HL-60/S4 (cell line): Measurements from ENCODE around the gene TSPO2.

Experiments
- in situ Hi-C: fragments of 300-500 bp; cut with MboI; formaldehyde crosslinking; loops from 2 replicates; pipeline ENCODE4 v1.14.3; 2022; ENCODE audit warnings: low sequenced_read_pairs

The TSPO2 gene

DNA sequence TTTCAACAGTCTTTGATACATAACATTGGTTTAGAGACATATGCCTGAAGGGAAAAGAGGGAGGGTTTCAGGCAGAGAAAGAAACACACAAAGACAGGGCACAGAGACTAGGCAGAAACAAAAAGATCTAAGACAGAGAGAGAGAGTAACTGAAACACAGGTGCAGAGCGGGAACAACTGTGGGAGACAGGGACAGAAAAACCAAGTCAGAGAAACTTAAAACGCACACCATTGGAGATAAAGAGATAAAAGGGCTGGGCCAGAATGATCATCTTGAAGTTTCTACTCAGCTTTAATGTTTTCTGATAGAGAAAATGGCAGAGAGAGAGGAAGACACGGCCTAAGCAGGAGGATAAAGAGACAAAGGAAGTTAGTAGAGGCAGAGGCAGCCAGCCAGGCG, 15.0 kb upstream of the TSPO2 start:
- in situ Hi-C loops, result no loop called here

DNA sequence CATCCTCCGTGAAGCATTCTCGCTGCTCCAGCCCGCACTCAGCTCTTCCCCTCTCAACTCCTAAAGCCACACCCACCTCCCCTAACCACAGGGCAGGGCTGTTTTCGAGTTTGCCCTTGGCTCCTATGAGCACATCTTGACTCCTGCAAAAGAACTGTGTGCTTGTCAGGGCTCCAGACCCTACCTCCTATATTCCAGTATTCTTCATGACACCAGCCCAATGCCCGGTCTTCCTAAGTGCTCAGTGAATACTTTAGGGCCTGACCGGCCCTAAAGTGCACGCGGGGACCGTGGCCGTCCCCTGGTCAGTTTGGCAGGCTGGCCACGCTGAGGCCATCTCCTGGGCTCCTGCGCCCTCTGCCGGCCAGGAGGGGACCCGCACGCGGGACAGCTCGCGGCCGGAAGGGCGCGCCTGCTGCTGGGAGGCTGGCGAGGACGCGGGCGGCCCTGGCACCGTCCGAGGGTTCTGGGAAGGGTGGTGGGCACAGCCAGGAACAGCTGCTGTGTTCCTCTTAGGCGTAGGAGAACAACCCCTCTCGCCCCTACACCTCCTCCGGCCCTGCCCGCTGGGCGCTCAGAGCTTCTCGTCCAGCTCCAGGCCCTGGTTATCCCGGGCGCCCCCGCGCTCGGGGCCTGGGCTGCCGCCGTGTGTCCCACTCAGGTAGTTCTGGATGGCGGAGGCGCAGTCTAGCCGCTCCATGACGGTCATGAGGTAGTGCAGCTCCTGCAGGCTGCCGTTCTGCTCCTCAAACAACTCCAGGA, 14.3 kb upstream of the TSPO2 start:
- in situ Hi-C loops, result no loop called here

DNA sequence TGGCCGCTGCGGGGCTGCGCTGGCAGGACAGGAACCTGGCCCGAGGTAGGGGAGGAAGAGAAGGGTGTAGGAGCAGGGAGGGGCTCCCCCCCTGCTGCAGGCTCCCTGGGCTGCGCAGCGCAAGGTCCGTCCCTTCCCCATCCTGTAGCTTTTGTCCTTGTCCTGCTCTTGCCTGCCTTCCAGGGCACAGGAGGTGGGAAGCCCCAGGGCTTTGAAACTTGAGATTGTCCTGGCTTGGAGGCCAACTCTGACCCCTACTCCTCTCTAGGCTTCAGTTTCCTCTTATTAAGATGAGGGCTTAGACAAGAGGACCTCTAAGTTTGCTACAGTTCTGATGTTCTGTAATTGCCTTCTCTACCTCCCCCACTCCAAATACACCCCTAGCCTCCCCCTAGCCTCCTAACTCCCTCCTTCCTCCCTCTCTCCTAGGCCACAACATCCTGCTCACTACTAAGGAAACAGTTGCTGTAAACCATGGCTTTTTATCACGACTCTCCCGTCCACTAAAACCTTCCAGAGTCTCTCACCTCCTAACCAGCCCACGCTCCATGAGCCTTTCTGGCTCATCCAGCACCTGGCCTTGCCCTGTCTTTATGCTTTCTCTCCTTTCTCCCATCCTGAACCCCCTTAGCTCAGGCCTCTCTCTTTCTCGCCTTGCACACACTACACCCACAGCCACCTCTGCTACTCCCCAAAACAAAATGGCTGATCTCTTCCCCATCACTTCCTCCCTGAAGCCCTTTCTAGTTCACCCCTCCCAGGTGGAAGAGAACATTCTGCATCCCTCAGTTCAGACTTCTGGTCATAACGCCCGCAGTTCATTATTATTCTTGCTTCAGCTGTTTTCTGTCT, 13.5 kb upstream of the TSPO2 start:
- in situ Hi-C loops, result no loop called here

DNA sequence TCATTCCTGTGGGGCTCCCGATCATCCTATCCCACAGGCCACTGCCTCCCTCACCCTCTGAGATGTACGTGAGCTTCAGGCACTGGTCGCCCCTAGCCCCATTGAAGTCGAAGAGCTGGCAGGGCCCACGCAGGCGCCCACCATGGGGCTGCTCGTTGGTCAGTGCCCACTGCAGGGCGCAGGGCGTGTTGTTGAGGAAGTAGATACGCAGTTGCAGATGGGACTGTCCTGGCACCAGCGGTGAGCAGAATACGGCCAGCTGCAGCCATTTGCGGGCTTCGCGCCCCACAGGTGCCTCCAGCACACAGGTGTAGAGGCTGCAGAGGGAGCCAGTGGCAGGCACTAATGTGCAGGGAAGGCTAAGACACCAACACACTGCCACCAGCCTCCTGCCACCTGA, 9.4 kb upstream of the TSPO2 start:
- in situ Hi-C loops, result no loop called here

DNA sequence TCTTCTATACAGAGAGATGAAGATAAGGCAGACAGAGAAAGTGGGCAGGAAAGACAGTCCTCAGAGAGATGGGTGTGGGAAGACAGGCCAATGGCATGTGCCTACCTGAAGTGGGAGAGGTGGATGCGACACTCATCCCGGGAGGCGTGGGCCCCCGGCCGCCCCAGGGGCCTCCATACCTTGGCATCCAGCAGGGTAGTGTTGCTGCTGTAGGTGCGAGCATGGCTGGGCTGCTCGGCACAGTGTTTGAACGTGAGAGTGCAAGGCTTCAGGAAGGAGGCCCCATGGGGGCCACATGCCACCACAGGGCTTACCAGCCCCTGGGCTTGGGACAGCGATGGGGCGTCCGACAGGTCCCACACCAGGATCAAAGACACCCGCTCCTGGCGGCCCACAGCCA, 8.5 kb upstream of the TSPO2 start:
- in situ Hi-C loops, result no loop called here

DNA sequence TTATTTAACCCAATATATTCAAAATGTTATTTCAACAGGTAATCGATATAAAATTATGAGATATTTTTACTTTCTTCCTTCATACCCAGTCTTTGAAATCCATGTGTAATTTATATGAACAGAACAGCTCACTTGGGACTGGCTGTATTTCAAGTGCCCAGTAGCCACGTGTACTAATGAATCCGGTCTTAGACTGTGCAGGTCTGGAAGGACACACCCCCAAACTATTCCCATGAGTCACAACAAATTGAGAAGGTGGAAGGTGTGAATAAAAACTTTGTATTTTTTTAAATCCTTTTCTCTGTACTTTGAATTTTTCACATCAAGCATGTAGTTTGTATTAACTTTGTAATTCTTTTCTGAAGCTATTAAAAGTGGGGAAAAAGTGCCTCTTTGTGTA, 6.1 kb upstream of the TSPO2 start:
- in situ Hi-C loops, result no loop called here

DNA sequence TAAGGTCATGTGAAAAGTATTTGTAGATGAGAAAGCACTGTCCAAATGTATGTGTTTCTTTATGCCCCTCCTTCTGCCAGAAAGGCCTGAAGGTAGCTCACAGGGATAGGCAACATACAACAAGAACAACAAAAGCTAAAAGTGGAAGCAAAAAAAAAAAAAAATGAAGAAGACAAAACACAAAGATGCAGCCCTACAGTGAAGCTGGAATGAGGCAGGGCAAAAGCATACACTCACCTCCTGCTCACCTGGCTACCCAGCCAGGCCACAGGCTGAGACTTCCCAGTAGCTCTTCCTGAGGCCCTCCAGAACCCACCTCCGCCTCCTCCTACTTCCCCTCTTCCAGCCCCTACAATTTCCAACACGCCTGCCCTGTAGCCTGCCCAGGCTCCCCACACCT, 5.7 kb upstream of the TSPO2 start:
- in situ Hi-C loops, result no loop called here

DNA sequence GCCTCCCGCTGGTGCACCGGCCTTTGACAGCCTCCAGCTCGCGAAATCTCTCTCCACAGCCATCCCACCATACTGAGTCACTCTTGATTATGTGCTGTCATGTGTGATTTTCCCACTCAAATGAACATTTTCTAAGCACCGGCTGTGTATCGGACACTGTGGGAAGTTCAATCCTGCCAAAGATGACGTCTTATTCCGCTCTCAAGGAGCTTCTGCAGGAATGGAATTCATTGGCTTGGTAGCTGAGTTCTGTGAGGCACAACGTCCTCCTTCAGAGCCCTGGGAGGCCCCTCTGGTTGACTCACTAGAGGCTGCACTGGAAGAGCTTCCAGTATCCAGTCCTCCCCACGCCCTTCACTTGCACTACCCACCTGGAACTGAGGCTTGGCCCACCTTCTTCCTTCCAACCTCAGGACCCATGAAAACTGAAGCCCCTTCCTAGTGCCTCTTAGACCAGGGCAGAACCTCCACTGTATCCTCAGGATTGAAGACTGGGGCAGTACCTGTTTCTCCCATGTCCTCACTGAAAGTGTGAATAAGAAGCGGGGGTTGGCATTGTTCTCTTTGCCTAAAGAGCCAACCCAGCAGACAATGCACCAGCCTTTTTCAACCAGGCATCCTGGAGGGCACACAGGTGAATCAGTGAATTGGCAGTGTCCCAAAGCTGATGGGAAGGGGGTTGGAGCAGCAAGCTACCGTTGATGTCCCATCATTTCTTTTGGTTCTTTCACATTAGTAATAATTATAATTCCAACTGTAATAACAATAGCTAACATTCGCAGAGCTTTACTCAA, 5.0 kb upstream of the TSPO2 start:
- in situ Hi-C loops, result no loop called here

DNA sequence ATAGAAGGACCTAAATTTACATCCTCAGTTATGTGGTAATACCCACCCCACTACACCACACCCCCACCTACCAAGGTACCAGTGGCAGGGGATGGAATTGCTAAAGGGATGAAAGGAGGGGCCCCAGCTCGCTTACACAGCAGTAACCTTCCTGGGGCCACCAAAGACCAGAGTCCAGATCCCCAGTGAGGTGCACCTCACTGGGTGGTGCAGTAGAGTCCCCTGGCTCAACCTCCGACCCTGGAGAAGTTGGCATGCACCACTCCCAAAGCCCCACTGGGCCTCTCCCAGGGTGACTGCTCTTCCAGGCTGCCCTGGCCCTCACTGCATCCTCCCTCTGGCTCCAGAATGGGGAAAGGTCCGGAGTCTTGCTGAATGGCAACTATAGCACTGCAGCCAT, 4.1 kb upstream of the TSPO2 start:
- in situ Hi-C loops, result no loop called here

DNA sequence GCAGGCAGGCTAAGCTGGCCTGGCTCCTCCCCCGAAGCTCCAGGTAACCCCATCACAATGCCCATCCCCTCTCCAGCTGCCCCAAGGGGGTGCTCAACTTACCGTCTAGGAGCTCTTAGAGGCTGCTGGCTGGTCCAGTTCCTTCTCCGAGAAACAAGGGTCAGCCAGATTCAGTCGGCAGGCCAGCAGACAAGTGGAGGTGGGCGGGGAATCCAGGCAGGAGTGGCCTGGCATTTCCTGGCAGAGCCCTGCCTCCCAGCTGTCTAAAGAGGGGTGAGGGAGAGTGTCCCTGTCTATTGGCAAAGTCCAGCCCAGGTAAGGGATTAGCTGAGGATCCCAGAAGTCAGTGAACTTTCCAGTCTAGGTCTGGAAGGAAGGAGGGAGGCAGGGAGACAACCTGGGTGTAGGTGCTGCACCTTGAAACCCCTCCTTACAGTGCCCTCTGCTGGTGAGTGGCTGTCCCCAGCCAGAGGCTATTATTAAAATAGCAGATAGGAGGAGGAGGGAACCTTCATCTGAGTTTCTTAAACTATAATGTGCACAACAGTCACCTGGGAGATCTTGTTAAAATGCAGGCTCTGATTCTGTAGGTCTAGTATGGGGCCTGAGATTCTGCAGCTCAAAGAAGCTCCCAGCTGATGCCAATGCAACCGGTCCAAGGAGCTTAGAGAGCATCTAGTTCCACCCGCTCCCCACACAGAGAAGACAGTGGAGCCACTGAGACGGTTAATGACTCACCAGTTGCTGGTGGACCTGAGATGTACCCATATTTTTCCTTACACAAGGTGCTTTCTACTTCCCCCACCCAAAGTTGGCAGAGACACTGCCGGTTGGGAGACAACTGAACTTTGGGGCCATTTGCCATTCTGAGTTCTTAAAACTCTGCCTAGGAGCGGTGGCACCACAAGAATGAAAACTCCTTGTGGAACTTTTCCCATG, 2.9 kb upstream of the TSPO2 start, which contains the start of gene UNC5CL:
TSS of gene UNC5CL (minus strand) at position 162 of the 939 bp plus-strand sequence. CDS start 4,147 bp downstream, outside the sequence.
- in situ Hi-C loops, result no loop called here

DNA sequence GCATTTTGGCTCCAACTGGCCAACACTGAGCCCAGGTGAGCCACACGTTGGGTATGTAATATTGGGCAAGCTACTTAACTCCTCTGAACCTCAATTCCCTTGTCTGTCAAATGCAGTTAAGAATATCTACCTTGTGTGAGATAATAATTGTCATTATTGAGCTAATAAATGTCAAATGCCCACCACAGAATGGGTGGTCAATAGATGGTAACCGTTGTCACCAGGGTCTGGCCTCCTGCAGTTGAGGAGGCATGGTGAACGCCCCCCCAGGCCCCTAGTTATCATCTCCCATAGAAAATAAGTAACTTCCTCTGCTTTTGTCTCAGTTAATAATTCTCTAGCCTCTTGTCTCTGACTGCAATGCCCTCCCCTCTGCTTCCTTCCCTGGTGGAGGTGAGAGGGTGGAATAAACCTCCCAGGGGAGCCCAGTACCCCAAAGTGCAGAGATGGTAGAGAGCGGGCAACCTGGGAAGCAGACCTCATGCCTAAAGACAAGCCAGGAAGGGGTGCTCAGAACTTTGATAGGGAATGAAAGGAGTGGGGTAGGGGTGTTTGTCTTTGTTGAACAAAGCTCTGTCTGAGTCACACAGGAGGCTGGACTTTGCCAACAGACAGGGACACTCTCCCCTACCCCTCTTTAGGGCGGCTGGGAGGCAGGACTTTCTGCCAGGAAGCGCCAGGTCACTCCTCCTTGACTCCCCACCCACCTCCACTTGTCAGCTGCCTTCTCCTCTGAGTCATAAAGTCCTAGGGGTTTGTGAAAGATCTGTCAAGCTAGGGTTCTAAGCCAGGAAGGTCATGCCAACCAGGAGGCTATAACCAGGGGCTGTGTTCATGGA, 1.9 kb upstream of the TSPO2 start:
- in situ Hi-C loops, result no loop called here

DNA sequence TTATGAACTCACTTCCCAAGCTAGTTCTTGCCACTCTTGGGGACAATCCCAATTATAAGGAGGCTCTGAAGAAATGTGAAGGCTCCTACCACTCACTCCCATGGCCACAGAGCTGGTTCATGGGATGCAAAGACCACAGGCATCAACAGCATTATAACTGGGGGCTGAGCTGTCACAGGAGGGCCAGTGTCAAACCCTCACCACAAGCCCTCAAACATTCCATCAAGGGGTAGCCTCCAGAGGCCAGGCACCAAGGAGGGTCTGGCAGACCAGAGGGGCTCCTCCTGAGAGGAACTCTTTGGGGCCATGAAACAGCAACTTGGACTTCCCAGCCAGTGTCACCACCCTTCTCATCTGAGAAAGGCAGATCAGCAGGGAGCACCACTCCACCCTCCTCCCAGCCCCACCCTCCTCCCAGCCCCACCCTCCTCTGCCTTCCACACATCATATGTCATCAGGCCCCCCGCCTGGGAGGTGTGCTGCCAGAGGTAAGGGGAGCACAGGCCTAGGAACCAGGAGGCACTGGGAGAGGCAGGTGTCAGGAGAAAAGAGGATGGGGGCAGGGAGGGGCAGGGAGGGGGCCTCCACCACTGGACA, 1.2 kb upstream of the TSPO2 start:
- in situ Hi-C loops, result no loop called here

DNA sequence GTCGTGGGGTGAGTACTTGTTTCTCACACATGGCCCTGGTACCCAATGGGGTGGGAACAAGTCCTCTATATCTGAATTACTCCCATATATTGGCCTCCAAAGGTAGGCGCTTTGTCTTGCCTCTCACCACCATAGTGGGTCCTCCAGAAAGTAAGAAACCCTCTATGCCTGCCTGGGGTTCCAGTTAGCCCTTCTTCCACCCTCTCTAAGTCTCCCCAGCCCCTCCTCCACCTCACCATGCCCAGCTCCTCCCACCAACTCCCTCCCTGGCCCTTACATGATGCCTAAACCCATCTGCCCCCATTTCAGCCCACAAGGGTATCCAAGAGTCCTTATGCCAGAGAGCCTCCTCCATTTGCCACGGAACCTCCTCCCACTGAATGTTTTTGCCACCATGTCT, 884 bp downstream of the TSPO2 start:
- in situ Hi-C loops, result no loop called here

DNA sequence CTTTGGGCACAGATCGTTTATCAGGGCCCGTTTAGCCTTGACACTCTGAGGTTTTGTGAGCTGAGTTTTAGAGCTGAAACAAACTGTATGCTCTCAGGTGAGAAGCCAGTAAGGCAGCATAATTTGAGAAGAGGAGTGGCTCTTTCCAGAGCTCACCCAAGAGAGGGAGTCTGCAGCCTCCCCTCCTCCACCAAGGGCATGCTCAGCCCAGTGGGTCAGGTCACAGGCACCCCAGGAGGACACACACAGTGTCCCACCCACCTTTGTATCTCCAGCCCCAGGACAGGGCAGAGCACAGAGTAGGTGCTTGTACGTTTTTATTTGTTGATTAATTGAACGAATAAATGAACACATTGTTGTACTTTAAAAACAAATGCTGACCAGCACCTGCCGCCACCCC, 3.4 kb downstream of the TSPO2 start:
- in situ Hi-C loops, result no loop called here

DNA sequence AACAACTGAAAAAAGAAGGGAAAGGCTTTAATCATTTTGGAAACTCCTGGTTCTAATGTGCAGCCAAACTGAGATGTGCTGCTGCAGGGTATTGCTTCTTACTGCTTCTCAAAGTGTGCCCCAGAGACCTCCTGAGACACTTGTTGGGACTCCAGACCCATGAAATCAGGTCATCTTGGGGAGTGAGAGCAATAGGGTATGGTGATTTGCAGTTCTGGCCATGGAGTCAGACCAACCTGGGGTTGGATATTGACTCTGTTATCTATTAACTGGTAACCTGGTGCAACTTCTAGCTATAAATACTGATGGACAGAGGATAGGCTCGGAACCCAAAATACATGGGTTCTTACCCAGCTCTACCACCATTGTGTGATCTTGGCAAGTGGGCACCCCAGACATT, 3.8 kb downstream of the TSPO2 start:
- in situ Hi-C loops, result no loop called here

DNA sequence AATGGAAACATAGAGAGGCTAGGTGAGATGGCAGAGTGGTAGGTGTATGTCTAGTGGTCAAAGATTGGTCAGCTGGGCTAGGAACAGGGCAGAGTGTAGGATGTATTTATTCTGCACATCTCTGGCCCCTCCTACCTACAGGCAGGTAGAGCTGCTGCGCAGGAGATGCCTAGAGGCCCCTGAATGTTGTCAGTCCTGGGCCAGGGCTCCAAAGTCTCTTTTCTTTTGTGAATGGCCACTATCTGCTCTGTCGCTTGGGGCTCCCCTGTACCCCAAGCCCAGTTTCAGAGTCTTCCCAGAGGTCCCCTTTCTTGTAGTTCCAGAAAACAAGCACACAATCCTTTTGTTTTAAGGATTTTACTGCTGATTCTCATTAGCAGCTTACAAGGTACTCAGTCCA, 5.0 kb downstream of the TSPO2 start:
- in situ Hi-C loops, result no loop called here

DNA sequence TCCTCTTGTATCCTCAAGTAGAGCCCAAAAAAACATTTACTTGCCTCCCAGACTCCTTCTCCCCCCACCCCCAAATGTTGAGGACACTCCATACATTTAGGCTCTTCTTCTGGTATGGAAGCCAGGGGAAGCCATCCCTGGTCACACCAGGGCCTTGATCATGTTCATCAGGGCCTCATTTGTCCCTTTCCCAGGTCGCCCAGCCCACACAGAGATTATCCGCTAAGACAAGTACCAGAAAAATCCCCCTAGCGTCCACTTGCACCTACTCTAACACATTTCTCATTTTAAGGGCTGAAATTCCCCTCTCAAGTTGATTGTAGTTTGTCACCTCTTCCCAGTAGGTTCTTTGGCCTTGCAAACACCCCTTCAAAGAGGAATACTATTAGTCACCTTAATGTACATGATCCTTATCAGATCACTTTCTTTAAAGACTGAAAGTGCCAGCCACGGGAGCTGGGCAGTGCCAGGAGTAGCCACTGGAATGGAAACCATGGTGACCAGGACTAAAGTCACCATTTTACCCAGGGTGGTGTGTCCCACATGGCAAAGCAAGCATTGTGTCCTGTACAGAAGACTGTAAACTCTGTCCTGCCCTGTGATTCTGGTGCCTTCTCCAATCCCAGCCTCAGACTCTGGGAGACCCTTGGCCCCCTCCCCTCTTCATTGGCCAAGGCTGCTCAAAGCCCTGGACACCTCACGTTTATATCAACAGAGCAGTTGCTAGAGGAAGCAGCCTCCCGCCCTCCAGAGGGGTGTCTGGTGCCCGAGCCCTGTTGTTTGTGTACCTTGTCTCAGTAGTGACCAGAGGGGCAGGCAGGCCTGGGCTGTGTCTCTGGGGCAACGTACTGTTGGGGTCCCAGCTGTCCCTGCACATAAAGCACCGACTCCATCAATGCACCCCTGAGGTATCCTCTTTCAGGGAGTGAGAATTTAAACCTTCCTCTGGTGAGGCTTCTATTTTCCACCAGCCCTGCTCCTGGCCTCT, 5.8 kb downstream of the TSPO2 start:
- in situ Hi-C loops, result no loop called here

DNA sequence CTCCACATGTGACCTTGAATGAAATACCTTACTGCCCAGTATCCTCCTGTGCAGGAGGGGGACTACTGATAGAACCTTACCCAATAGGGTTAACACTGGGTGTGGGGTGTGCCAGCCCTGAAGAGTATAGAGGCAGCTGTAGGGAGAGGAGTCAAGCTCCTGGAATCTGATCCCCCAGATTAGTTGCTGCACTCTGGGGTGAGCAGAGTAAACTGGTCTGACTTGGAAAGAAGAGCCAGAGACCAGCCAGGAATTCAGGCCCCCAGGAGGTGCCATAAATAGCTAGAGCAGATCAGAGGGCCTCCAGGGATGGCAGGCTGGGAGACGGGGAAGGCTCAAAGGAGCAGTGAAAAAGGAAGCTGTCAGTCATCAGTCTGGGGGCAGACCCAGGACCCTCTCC, 7.3 kb downstream of the TSPO2 start:
- in situ Hi-C loops, result no loop called here
